Large intestine (tissue), 3 donors: ENCODE results near the gene OLIG1. TPM values are rescaled to one million over a fixed set of nuclear protein-coding genes. Genes with fewer than 3 reads are reported as not detected.
A peak's percentile ranks its signal among the peaks of the same experiment; 100 is the strongest.

ENCODE experiments used
- DNase-seq, 2 donors: peaks; one replicate each; pipeline versions ENCODE4 v3.0.0 to v3.0.0-alpha.2; 2013
- H3K27ac ChIP-seq: one replicate; pipeline ENCODE4 v1.5.1; 2013; ENCODE audit warnings: low read length
- H3K27me3 ChIP-seq: 2 replicates; pipeline ENCODE4 v1.6.1; 2013; ENCODE audit warnings: low read length; ENCODE audit not compliant: control insufficient read depth, insufficient read depth
- H3K36me3 ChIP-seq: 2 replicates; pipeline ENCODE4 v1.6.1; 2013; ENCODE audit warnings: low read length; ENCODE audit not compliant: control insufficient read depth, insufficient read depth
- H3K4me1 ChIP-seq: one replicate; pipeline ENCODE4 v1.6.1; 2013; ENCODE audit warnings: low read length; ENCODE audit not compliant: control insufficient read depth, insufficient read depth
- H3K4me3 ChIP-seq: one replicate; pipeline ENCODE4 v1.5.1; 2013; ENCODE audit warnings: low read length
- H3K9me3 ChIP-seq: one replicate; pipeline ENCODE4 v1.6.1; 2013; ENCODE audit warnings: mild to moderate bottlenecking, low read depth, low read length, moderate library complexity; ENCODE audit not compliant: control insufficient read depth
- WGBS: methylation state at CpG from one replicate; pipeline ENCODE4 v1.1.5; 2013; ENCODE audit warnings: low lambda C conversion rate; ENCODE audit not compliant: insufficient coverage; 5-methylcytosine and 5-hydroxymethylcytosine counted together
- polyA plus RNA-seq: library from polyadenylated mRNA; unstranded; fragments of 120-200 nt; gene quantifications from one replicate; pipeline ENCODE4 v1.2.1, GENCODE V29; 2013

Gene OLIG1
- polyA plus RNA-seq, 1 donor: 0.01 TPM

DNA sequence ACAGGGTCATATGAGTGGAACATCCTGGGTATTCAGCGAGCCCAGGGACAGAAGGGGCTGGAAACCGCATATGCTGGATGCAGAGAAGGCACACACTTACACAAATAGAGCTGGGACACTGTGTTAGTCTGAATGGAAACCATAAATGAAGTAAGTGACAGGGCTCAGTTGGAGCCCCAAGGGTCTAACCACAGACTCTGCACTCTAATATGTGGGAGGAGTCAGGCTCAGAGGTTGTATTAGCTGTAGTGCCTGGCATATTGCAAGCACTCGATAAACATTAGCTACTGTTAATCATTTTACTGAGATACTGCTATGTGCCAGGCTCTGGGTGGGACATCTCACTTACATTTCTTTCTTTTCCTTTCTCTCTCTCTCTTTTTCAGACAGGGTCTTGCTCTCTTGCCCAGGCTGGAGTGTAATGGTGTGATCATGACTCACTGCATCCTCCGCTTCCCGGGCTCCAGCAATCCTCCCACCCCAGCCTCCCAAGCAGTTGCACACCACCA, 6.5 kb upstream of the OLIG1 start:
- no peak overlapping the region for H3K27ac ChIP-seq
- WGBS: no CpG with 5 or more reads among the region's 5 CpGs
- no peaks in the 10 kb centered on the region for H3K9me3 ChIP-seq
- H3K4me3 ChIP-seq: no peak overlapping the region
- H3K36me3 ChIP-seq: no peaks in the 10 kb centered on the region
- peaks cover 78% of the 10 kb centered on the region for H3K27me3 ChIP-seq
- no peaks in the 10 kb centered on the region for H3K4me1 ChIP-seq
- DNase-seq: no peak

DNA sequence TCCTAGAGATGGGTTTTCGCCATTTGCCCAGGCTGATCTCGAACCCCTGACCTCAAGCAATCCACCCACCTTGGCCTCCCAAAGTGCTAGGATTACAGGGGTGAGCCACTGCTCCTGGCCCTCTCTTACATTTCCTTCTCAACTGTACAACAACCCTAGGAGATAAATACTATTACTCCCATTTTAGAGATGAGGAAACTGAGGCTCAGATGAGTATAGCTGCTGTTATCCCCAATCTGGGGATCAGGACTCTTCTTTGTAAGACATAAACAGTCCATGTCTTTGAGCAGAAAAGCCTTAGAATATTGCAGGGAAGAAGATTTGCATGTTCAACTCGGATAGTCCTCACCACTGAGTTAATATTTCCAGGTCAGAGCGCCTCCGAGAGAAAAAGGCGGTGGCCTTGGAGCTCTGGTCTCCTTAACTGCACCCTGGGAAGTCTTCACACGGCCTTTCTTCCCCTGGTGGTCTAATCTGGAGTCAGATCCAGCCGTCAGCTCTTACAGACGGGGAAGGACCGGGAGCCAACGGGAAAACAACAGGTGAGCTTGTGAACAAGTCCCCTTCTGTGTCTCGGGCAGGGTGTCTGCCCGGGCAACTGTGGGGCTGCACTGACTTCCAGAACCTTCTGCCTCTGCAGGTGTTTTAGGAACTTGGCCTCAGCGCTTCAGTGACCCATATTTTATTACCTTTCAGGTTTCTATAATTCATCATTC, 5.9 kb upstream of the OLIG1 start:
- Histone ChIP-seq H3K27ac (no peak overlapping the region), H3K27me3 (peaks cover 83% of the 10 kb centered on the region), H3K4me3 (no peak overlapping the region), H3K36me3 (no peaks in the 10 kb centered on the region), H3K9me3 (no peaks in the 10 kb centered on the region), H3K4me1 (no peaks in the 10 kb centered on the region)
- WGBS: 20% methylated on average over 1 of the region's 14 CpGs
- no peak for DNase-seq

DNA sequence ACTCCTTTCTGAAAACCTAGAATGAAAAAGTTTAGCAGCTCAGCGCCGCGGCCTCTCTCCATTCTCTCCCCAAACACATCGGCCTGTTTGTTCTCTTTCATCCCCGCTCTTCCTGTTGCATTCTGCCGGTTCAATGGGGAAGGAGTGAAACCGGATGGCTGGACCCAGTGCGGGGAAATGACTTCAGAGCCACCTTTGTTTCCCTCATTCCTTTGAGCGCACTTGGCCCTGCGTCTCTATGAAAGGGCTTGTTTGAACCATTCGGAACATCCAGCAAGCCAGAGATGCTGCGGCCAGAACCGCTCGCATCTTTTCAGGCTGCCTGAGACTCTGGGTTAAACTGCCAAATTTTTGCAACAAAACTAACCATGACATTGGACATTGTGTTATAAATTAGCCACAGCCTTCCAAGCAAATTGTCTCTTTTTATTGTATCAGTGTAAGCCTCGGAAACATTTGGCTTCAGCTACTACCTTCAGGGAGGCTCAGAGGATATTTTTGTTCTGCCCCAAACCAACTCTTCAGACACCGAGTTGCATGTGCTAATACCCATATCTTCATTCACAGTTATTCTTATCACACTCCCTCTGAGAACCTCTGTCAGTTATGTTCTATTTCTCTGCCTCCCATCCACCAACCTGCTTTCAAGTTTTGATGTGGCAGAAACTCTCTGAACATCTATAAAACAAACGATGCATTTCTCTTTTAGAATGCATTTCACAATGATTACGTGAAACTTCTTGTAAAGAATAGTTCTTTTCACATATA, 5.1 kb upstream of the OLIG1 start:
- Histone ChIP-seq H3K27me3 (peaks cover 84% of the 10 kb centered on the region), H3K9me3 (no peaks in the 10 kb centered on the region), H3K4me3 (no peak overlapping the region), H3K4me1 (no peaks in the 10 kb centered on the region), H3K27ac (no peak overlapping the region), H3K36me3 (no peaks in the 10 kb centered on the region)
- DNase-seq: no peak
- WGBS: 34% methylated on average over 4 of the region's 18 CpGs

DNA sequence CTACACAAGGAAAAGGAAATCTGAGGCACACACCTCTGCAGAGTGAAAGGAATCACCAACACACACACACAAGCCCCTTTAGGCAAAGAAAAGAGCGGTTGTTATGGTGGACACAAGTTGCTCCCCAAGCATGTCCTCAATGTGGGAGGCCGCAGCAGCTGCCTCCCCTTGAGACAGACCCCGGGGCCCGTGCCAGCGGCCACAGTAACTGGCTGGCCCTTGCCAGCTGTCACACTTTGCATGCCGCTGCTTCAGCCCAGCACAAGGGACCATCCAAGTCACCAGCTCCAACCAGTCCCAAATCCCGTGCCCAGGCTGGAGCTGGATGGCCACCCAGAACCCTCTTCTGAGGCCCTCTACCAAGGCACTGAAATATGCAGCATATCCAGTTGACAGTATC, 2.9 kb upstream of the OLIG1 start:
- Histone ChIP-seq H3K4me1 (peaks cover 5% of the 10 kb centered on the region), H3K4me3 (no peak overlapping the region), H3K36me3 (no peaks in the 10 kb centered on the region), H3K27ac (no peak overlapping the region), H3K9me3 (no peaks in the 10 kb centered on the region), H3K27me3 (peaks cover 85% of the 10 kb centered on the region)
- DNase-seq: no peak
- no CpG with 5 or more reads among the region's 7 CpGs for WGBS

DNA sequence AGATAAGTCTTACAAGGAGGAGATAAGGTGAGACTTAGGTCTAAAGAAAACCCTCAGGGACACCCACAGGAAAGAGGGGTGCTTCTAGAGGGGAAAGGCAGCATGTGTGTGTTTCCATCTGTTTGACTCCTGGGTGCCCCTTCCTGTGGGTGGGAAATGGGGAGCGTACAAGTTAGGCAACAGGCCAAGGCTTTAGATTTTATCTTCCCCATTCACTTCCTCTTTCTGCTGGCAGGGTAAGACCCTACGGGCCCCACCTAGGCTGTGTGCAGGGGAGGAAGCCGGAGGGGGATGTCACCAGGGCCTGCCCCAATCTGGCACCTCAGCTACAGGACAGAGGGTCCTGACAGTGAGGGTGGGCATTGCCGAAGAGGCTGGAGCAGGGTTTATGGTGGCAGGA, 2.5 kb upstream of the OLIG1 start:
- no peak for DNase-seq
- Histone ChIP-seq H3K4me3 (no peak overlapping the region), H3K4me1 (peaks cover 5% of the 10 kb centered on the region), H3K36me3 (no peaks in the 10 kb centered on the region), H3K27ac (no peak overlapping the region), H3K9me3 (no peaks in the 10 kb centered on the region), H3K27me3 (peaks cover 89% of the 10 kb centered on the region)
- no CpG with 5 or more reads among the region's 4 CpGs for WGBS

DNA sequence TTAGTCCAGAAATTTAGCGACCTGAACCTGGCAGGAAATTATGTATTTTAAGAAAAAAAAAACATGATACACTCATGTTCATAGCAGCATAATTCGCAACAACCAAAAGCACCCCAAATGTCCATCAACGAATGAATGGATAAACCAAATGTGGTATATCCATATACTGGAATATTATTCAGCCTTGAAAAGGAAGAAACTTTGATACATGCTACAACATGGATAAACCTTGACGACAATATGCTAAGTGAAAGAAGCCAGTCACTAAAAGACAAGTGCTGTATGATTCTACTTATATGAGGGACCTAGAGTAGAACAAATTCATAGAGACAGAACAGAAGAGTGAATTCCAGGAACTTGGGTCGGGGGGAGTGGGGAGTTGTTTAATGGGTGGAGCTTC, 698 bp upstream of the OLIG1 start:
- peaks cover 5% of the 10 kb centered on the region for H3K4me1 ChIP-seq

DNA sequence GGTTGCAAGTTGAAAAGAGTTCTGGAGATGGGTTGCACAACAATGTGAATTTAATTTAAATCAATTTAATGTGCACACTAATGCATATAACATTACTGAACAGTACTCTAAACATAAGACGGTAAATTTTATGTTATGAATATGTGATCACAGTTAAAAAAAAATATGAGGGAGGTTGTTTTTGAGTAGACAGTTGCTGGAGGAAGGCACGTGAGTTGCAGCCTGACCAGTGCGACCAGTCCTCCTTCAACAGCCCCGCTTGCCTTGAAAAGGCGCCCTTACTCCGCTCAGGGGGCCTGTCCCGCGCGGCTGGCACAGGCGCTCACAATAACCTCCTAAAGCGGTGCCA, 322 bp upstream of the OLIG1 start:
- H3K9me3 ChIP-seq: no peaks in the 10 kb centered on the region
- H3K27ac ChIP-seq: no peak overlapping the region
- DNase-seq: no peak
- WGBS: 20% methylated on average over 1 of the region's 11 CpGs
- H3K4me3 ChIP-seq: no peak overlapping the region
- H3K36me3 ChIP-seq: no peaks in the 10 kb centered on the region
- H3K27me3 ChIP-seq: peaks cover 96% of the 10 kb centered on the region
- H3K4me1 ChIP-seq: peaks cover 5% of the 10 kb centered on the region

More for the DNA sequence above, 698 bp upstream of the OLIG1 start:
- 66% methylated on average over 4 of the region's 5 CpGs for WGBS
- Histone ChIP-seq H3K27ac (no peak overlapping the region), H3K27me3 (peaks cover 96% of the 10 kb centered on the region), H3K36me3 (no peaks in the 10 kb centered on the region), H3K4me3 (no peak overlapping the region), H3K9me3 (no peaks in the 10 kb centered on the region)
- DNase-seq: no peak

DNA sequence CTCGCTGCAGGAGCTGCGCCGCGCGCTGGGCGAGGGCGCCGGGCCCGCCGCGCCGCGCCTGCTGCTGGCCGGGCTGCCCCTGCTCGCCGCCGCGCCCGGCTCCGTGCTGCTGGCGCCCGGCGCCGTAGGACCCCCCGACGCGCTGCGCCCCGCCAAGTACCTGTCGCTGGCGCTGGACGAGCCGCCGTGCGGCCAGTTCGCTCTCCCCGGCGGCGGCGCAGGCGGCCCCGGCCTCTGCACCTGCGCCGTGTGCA, 730 bp downstream of the OLIG1 start:
- H3K27me3 ChIP-seq: peaks cover 95% of the 10 kb centered on the region
- no peak for DNase-seq
- H3K4me3 ChIP-seq: no peak overlapping the region
- H3K36me3 ChIP-seq: no peaks in the 10 kb centered on the region
- H3K9me3 ChIP-seq: no peaks in the 10 kb centered on the region
- H3K4me1 ChIP-seq: peaks cover 5% of the 10 kb centered on the region
- H3K27ac ChIP-seq: no peak overlapping the region
- no CpG with 5 or more reads among the region's 44 CpGs for WGBS

DNA sequence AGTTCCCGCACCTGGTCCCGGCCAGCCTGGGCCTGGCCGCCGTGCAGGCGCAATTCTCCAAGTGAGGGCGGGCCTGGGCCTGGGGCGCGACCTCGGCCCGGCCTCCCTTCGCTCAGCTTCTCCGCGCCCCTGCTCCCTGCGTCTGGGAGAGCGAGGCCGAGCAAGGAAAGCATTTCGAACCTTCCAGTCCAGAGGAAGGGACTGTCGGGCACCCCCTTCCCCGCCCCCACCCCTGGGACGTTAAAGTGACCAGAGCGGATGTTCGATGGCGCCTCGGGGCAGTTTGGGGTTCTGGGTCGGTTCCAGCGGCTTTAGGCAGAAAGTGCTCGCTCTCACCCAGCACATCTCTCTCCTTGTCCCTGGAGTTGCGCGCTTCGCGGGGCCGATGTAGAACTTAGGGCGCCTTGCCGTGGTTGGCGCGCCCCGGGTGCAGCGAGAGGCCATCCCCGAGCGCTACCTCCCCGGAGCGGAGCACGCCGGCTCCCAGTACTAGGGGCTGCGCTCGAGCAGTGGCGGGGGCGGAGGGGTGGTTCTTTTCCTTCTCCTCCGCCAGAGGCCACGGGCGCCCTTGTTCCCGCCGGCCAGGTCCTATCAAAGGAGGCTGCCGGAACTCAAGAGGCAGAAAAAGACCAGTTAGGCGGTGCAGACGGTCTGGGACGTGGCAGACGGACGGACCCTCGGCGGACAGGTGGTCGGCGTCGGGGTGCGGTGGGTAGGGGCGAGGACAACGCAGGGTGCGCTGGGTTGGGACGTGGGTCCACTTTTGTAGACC, 1.2 kb downstream of the OLIG1 start:
- peak in 1 of 2 donors; percentile 31 for DNase-seq
- WGBS: no CpG with 5 or more reads among the region's 69 CpGs

DNA sequence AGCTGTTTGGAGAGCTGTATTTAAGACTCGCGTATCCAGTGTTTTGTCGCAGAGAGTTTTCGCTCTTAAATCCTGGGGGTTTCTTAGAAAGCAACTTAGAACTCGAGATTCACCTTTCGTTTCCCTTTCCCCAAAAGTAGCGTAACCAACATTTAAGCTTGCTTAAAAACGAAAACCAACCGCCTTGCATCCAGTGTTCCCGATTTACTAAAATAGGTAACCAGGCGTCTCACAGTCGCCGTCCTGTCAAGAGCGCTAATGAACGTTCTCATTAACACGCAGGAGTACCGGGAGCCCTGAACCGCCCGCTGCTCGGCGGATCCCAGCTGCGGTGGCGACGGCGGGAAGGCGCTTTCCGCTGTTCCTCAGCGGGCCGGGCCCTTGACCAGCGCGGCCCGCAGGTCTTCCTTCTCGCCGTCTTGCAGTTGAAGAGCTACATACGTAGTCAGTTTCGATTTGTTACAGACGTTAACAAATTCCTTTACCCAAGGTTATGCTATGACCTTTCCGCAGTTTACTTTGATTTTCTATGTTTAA, 1.9 kb downstream of the OLIG1 start:
- H3K27ac ChIP-seq: no peak overlapping the region
- peak in 1 of 2 donors; percentile 35 for DNase-seq
- peaks cover 97% of the 10 kb centered on the region for H3K27me3 ChIP-seq
- no peak overlapping the region for H3K4me3 ChIP-seq
- H3K4me1 ChIP-seq: peaks cover 5% of the 10 kb centered on the region
- no peaks in the 10 kb centered on the region for H3K36me3 ChIP-seq
- WGBS: 14% methylated on average over 1 of the region's 38 CpGs
- H3K9me3 ChIP-seq: no peaks in the 10 kb centered on the region

More for the DNA sequence above, 1.2 kb downstream of the OLIG1 start:
- no peaks in the 10 kb centered on the region for H3K36me3 ChIP-seq
- H3K27me3 ChIP-seq: peaks cover 97% of the 10 kb centered on the region
- peaks cover 5% of the 10 kb centered on the region for H3K4me1 ChIP-seq
- H3K27ac ChIP-seq: no peak overlapping the region
- no peak overlapping the region for H3K4me3 ChIP-seq
- H3K9me3 ChIP-seq: no peaks in the 10 kb centered on the region
